A549 (cell line): ENCODE measurements around the gene OR4K2. TPM values are rescaled to one million over a fixed set of nuclear protein-coding genes. Genes with fewer than 3 reads are reported as not detected.

Experiments used
- ATAC-seq, 2 experiments: fragments of 200-7000 bp in 1 of 2; fragments of >200 bp in 1 of 2; cut with Nextera tagmentation in 1 of 2; cut with Tn5 transposase in 1 of 2; 3 replicates each; pipeline versions ENCODE4 v1.8.0 to v1.9.1; 2018 to 2020; ENCODE audit warnings: mild to moderate bottlenecking in 1 of 2, moderate library complexity in 1 of 2
- CTCF ChIA-PET: fragments of 300-600 bp; sonication (Branson Sonifier 250); formaldehyde crosslinking; extraction: SDS; loops from one replicate; lab custom pipeline; 2021; ENCODE audit warnings: antibody characterized with exemption, inconsistent platforms; lab: Yijun Ruan, JAX
- POLR2A ChIA-PET: fragments of 350-600 bp; formaldehyde crosslinking; extraction: SDS; loops from one replicate; lab custom pipeline; 2021; ENCODE audit warnings: antibody characterized with exemption, inconsistent platforms; lab: Yijun Ruan, JAX
- DNase-seq, 2 experiments: peaks; one replicate each; pipeline versions ENCODE4 v3.0.0 to v3.0.0-alpha.2; 2011 to 2016; ENCODE audit warnings: low read depth in 1 of 2, low spot score in 1 of 2
- FAIRE-seq: peaks from 2 replicates; lab custom pipeline; 2011; peaks lifted over from hg19 to GRCh38; lab: Jason Lieb, UNC
- H3K27ac ChIP-seq, 2 experiments: fragments of >200 bp; sonication (Bioruptor Twin); formaldehyde crosslinking; 3 replicates each; pipeline ENCODE4 v1.5.1; 2016 to 2017
- H3K4me1 ChIP-seq: fragments of >200 bp; sonication (Bioruptor Twin); formaldehyde crosslinking; 3 replicates; pipeline ENCODE4 v1.6.1; 2016
- H3K4me2 ChIP-seq: fragments of >200 bp; sonication (Bioruptor Twin); formaldehyde crosslinking; 3 replicates; pipeline ENCODE4 v1.6.1; 2016
- H3K4me3 ChIP-seq: fragments of >200 bp; sonication (Bioruptor Twin); formaldehyde crosslinking; 3 replicates; pipeline ENCODE4 v1.5.1; 2016
- H3K9me3 ChIP-seq: fragments of >200 bp; sonication (Bioruptor Twin); formaldehyde crosslinking; 3 replicates; pipeline ENCODE4 v1.6.1; 2016
- CBX2 ChIP-seq: fragments of 200-600 bp; sonication (generic); IDR thresholded peaks from 2 replicates; pipeline ENCODE4 v1.6.1; 2016; ENCODE audit warnings: low read depth, mild to moderate bottlenecking, borderline replicate concordance
- CEBPB ChIP-seq, 2 experiments: fragments of >200 bp in 1 of 2; sonication (Bioruptor Twin) in 1 of 2; formaldehyde crosslinking in 1 of 2; IDR thresholded peaks; 2 replicates each; pipeline ENCODE4 v1.6.1; 2012 to 2016
- CHD4 ChIP-seq: fragments of 200-600 bp; sonication (generic); IDR thresholded peaks from 2 replicates; pipeline ENCODE4 v1.6.1; 2016; ENCODE audit warnings: antibody characterized with exemption, mild to moderate bottlenecking, borderline replicate concordance
- EHMT2 ChIP-seq: fragments of 200-600 bp; sonication (generic); IDR thresholded peaks from 2 replicates; pipeline ENCODE4 v1.6.1; 2016; ENCODE audit warnings: antibody characterized with exemption, low read depth, mild to moderate bottlenecking, moderate library complexity
- FOSB ChIP-seq: fragments of 250-450 bp; sonication (Bioruptor Pico); IDR thresholded peaks from 2 replicates; pipeline ENCODE4 v1.5.0; 2020; ENCODE audit warnings: mild to moderate bottlenecking, moderate library complexity
- FOSL2 ChIP-seq, 2 experiments: fragments of 450-650 bp in 1 of 2; fragments of >200 bp in 1 of 2; sonication (Bioruptor Twin) in 1 of 2; formaldehyde crosslinking; IDR thresholded peaks; 2 replicates each; pipeline versions ENCODE4 v1.5.0 to v1.6.1; 2016 to 2020; ENCODE audit warnings: mild to moderate bottlenecking in 1 of 2, moderate library complexity in 1 of 2
- GATA3 ChIP-seq: IDR thresholded peaks from 2 replicates; pipeline ENCODE4 v1.6.1; 2012; ENCODE audit warnings: borderline replicate concordance
- HDAC2 ChIP-seq: fragments of 200-600 bp; sonication (generic); IDR thresholded peaks from 2 replicates; pipeline ENCODE4 v1.6.1; 2016
- HOXA7 ChIP-seq: fragments of 250-450 bp; sonication (Bioruptor Pico); IDR thresholded peaks from 2 replicates; pipeline ENCODE4 v1.5.0; 2020; ENCODE audit warnings: mild to moderate bottlenecking, moderate library complexity
- HOXB13 ChIP-seq: fragments of 250-450 bp; sonication (Bioruptor Pico); IDR thresholded peaks from 2 replicates; pipeline ENCODE4 v1.5.0; 2020; ENCODE audit warnings: low read depth, mild to moderate bottlenecking, moderate library complexity
- JUN ChIP-seq, 2 experiments: fragments of >200 bp; sonication (Bioruptor Twin); formaldehyde crosslinking; IDR thresholded peaks; 2 replicates in 1 of 2; 3 replicates in 1 of 2; pipeline ENCODE4 v1.6.1; 2016 to 2017
- MAX ChIP-seq: IDR thresholded peaks from 2 replicates; pipeline ENCODE4 v1.6.1; 2012
- POLR2AphosphoS2 ChIP-seq: conservative IDR thresholded peaks from 2 replicates; pipeline ENCODE4 v1.6.1; 2012; ENCODE audit warnings: low read length, improper control_type of control experiment, inconsistent platforms
- SMC3 ChIP-seq: fragments of >200 bp; sonication (Bioruptor Twin); formaldehyde crosslinking; IDR thresholded peaks from 3 replicates; pipeline ENCODE4 v1.6.1; 2018; ENCODE audit warnings: inconsistent platforms
- SREBF2 ChIP-seq: fragments of 450-650 bp; IDR thresholded peaks from 2 replicates; pipeline ENCODE4 v1.6.1; 2014; ENCODE audit warnings: mild to moderate bottlenecking, moderate library complexity
- TP53 ChIP-seq: fragments of 250-450 bp; sonication (Bioruptor Pico); IDR thresholded peaks from 2 replicates; pipeline ENCODE4 v1.5.0; 2021; ENCODE audit warnings: mild to moderate bottlenecking, moderate library complexity
- USF2 ChIP-seq: fragments of 450-650 bp; IDR thresholded peaks from 2 replicates; pipeline ENCODE4 v1.6.1; 2014; ENCODE audit warnings: antibody characterized with exemption
- ZC3H11A ChIP-seq: fragments of 450-650 bp; IDR thresholded peaks from 2 replicates; pipeline ENCODE4 v1.6.1; 2014; ENCODE audit warnings: antibody characterized with exemption, mild to moderate bottlenecking
- ZNF302 ChIP-seq: fragments of 250-450 bp; sonication (Bioruptor Pico); IDR thresholded peaks from 2 replicates; pipeline ENCODE4 v1.9.0; 2021; ENCODE audit warnings: inconsistent platforms, mild to moderate bottlenecking, moderate library complexity
- WGBS: methylation state at CpG from one replicate; pipeline ENCODE4 v1.1.6; 2017; ENCODE audit errors: missing lambda C conversion rate; 5-methylcytosine and 5-hydroxymethylcytosine counted together
- polyA plus RNA-seq, 4 experiments: library from polyadenylated mRNA; depleted of rRNA in 3 of 4; stranded (reverse); fragments of >200 nt; fragmentation: RNase III in 1 of 4; extraction: RNeasy Plus Mini Kit Qiagen cat#74134 plus additional on column Dnase treatment in 1 of 4; gene quantifications; 2 replicates in 3 of 4; 3 replicates in 1 of 4; pipeline ENCODE4 v1.2.3, GENCODE V29; 2011 to 2017
- TF ChIP-seq, protein P1 (sequence below): IDR thresholded peaks from 2 replicates; pipeline ENCODE4 v1.6.1; 2012
- TF ChIP-seq, protein P2 (sequence below): fragments of >200 bp; sonication (Bioruptor Twin); formaldehyde crosslinking; IDR thresholded peaks from 3 replicates; pipeline ENCODE4 v1.6.1; 2016

OR4K2 gene
- polyA plus RNA-seq, 2 of the 4 experiments (the other 2 are of a cell fraction) = not detected

GRCh38 chr14:19917955-19918518, 43.1 kb downstream of the OR4K2 start:
- peak overlapping the region; percentile 4; the same call in 1 of the 3 replicates for H3K4me2 ChIP-seq
- H3K9me3 ChIP-seq = no peaks in the 10 kb centered on the region
- no peak for ATAC-seq
- no peak overlapping the region for H3K4me3 ChIP-seq
- 0 out of 2 replicates have a peak, but pooled peaks have one; percentile 2 for TF ChIP-seq GATA3
- TF ChIP-seq HDAC2 = no peak
- no peak for FAIRE-seq
- peaks cover 8% of the 10 kb centered on the region; the same call in 2 of the 3 replicates for H3K4me1 ChIP-seq
- no peak for DNase-seq
- 21% methylated on average over 1 of the region's 1 CpG for WGBS
- no peak overlapping the region for H3K27ac ChIP-seq
- POLR2A ChIA-PET = no interaction called here
- CTCF ChIA-PET = interaction anchor here (0.6 to 1.1 kb wide), 3 partner anchors 8 to 68 kb away, joined by 3 to 4 read pairs (median 3); no protein-coding TSS in a partner anchor

DNA sequence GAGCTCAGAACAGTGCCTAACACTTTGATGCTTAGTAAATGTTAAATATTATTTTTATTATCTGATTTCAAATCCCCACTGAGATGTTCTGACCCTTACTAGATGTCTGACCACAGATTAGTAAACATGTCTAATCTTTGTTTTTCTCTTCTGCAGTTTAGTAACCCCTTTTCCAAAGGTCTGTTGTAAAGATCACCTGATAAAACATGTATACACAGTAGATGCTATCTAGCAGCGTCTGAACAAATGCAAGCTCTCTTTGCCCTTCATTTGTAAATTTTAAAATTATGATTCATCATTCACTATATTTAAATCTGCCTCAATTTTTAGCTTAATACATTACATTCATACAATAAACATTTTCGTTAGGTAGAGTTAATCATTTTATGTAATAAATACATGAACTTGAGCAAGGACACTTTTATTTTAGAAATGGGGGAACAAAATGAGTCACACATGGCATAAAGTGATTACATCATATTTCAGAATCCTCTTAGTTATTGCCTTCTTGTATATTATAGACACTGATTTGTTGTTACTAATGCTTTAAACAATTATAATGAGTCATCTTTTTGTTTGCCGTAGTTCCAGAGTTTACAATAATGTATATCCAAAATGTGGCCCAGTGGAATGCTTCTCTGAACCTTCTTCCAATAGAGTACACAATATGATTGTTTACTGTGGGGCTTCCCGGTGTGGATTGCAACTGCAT, 43.8 kb downstream of the OR4K2 start:
- ATAC-seq (peak in 1 of 2 experiments; percentile 36; a peak in 1 of 6 replicates), DNase-seq (no peak)
- Histone ChIP-seq H3K9me3 (no peaks in the 10 kb centered on the region), H3K4me2 (peak overlapping the region; percentile 4; the same call in 2 of the 3 replicates), H3K27ac (no peak overlapping the region)
- ChIA-PET CTCF (interaction anchor here (0.6 to 1.1 kb wide), 4 partner anchors 9 to 132 kb away, joined by 3 to 4 read pairs (median 3); no protein-coding TSS in a partner anchor), POLR2A (no interaction called here)
- WGBS = 2% methylated on average over 4 of the region's 4 CpGs
- no peak for TF ChIP-seq FOSL2 (IDR thresholded peaks at IDR 0.05)
- TF ChIP-seq FOSL2 (CRISPR knock-in tag; IDR thresholded peaks at IDR 0.05) = peak; percentile 82
- TF ChIP-seq CHD4 = no peak
- TF ChIP-seq CEBPB (IDR thresholded peaks at IDR 0.05) = peak; percentile 21 to 27; a peak in 2 of 4 replicates
- TF ChIP-seq MAX = no peak
- no peak for TF ChIP-seq ZC3H11A
- peak; percentile 22; the same call in 1 of the 2 replicates for TF ChIP-seq GATA3
- TF ChIP-seq, protein P1, sequence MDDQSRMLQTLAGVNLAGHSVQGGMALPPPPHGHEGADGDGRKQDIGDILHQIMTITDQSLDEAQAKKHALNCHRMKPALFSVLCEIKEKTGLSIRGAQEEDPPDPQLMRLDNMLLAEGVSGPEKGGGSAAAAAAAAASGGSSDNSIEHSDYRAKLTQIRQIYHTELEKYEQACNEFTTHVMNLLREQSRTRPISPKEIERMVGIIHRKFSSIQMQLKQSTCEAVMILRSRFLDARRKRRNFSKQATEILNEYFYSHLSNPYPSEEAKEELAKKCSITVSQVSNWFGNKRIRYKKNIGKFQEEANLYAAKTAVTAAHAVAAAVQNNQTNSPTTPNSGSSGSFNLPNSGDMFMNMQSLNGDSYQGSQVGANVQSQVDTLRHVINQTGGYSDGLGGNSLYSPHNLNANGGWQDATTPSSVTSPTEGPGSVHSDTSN = no peak
- TF ChIP-seq FOSB = no peak
- no peak for TF ChIP-seq POLR2AphosphoS2
- TF ChIP-seq, all 56 proteins: peak for 3
- H3K4me1 ChIP-seq = peaks cover 8% of the 10 kb centered on the region; the same call in 2 of the 3 replicates
- H3K4me3 ChIP-seq = no peak overlapping the region
- peak; percentile 99 for FAIRE-seq

DNA sequence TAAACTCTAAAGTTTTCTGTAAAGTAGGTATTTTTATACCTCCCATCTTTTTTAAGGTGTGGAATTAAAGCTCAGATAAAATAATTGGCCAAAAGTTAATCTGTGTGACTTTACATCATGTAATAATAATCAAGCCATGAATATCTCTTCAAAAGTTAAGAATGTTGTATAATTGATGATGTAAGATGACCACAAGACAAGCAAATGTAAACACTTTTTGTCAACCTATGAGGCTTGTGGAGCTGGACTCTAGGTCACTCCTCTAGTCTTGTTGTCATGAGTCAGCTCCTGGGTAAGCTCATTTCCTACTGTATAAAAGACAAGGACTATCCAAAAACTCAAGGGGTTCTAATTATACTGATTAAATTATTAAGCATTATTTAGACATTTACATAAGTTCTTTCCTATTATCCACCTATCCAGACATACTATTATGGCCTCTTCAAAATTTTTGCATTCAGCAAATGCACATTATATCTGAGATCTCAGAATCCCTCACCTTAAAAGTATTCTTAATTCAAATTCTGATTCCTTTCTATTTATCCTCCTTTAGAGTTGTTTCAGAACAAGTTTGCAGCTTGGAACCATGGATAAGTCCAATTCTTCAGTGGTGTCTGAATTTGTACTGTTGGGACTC, 45.2 kb downstream of the OR4K2 start, which contains the start of gene OR4K5:
Gene OR4K5 (plus strand): TSS at position 587 of the 637 bp plus-strand sequence. CDS start 0 bp downstream, at position 587.
- Histone ChIP-seq H3K4me3 (no peak within 1 kb of the TSS), H3K27ac (no peak within 1 kb of the TSS), H3K9me3 (no peaks in the 10 kb centered on the region), H3K4me2 (no peak within 1 kb of the TSS), H3K4me1 (peaks cover 8% of the 10 kb centered on the region; the same call in 2 of the 3 replicates)
- FAIRE-seq (no peak), ATAC-seq (0 out of 6 replicates have a peak, but pooled peaks of 1 of the 2 experiments have one; percentile 38), DNase-seq (no peak)
- POLR2A ChIA-PET = no interaction called here
- no peak for TF ChIP-seq CBX2
- TF ChIP-seq, protein P2, sequence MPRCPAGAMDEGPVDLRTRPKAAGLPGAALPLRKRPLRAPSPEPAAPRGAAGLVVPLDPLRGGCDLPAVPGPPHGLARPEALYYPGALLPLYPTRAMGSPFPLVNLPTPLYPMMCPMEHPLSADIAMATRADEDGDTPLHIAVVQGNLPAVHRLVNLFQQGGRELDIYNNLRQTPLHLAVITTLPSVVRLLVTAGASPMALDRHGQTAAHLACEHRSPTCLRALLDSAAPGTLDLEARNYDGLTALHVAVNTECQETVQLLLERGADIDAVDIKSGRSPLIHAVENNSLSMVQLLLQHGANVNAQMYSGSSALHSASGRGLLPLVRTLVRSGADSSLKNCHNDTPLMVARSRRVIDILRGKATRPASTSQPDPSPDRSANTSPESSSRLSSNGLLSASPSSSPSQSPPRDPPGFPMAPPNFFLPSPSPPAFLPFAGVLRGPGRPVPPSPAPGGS = no peak
- CTCF ChIA-PET = no interaction called here

- 24% methylated on average over 3 of the region's 3 CpGs for WGBS
- TF ChIP-seq JUN (IDR thresholded peaks at IDR 0.05) = no peak
- TF ChIP-seq CHD4 = no peak
- TF ChIP-seq SMC3 = no peak
- no peak for TF ChIP-seq EHMT2
- TF ChIP-seq GATA3 = no peak
- no peak for TF ChIP-seq ZC3H11A
- no peak for TF ChIP-seq FOSL2 (IDR thresholded peaks at IDR 0.05)
- no peak for TF ChIP-seq FOSL2 (CRISPR knock-in tag; IDR thresholded peaks at IDR 0.05)
- TF ChIP-seq SREBF2 = no peak
- TF ChIP-seq ZNF302 (CRISPR knock-in tag) = no peak
- no peak for TF ChIP-seq USF2
- TF ChIP-seq HOXA7 (CRISPR knock-in tag) = no peak
- TF ChIP-seq TP53 (CRISPR knock-in tag) = no peak
- no peak for TF ChIP-seq HOXB13 (CRISPR knock-in tag)
- TF ChIP-seq, protein P2 = no peak
Measured at GRCh38 chr14:19930617-19931016, 55.7 kb downstream of the OR4K2 start, which contains the start of gene OR4K1. Gene OR4K1, plus strand, starts transcription at chr14:19930917. Its CDS starts 4,750 bp downstream, at chr14:19935667.

More at GRCh38 chr14:19930617-19931016, 55.7 kb downstream of the OR4K2 start, which contains the start of gene OR4K1:
- H3K4me2 ChIP-seq = no peak within 1 kb of the TSS
- DNase-seq (no peak), FAIRE-seq (peak; percentile 95), ATAC-seq (no peak)
- H3K4me1 ChIP-seq = no peaks in the 10 kb centered on the region
- H3K4me3 ChIP-seq = no peak within 1 kb of the TSS
- ChIA-PET POLR2A (no interaction called here), CTCF (no interaction called here)
- no peak within 1 kb of the TSS for H3K27ac ChIP-seq
- no peaks in the 10 kb centered on the region for H3K9me3 ChIP-seq
